Inflammatory macrophage treated with lipopolysaccharide for 4 hours (primary cell): ENCODE measurements around the gene GALNT18.

ENCODE experiments used
- DNase-seq: peaks from one replicate; pipeline ENCODE4 v3.0.0-alpha.2; 2020

The GALNT18 gene

GRCh38 chr11:11563200-11563975 lies 58.4 kb downstream of the GALNT18 start:
- DNase-seq, result no peak

GRCh38 chr11:11561991-11562390 lies 59.8 kb downstream of the GALNT18 start:
- no peak for DNase-seq

GRCh38 chr11:11558826-11559225 lies 63.0 kb downstream of the GALNT18 start:
- no peak for DNase-seq

- DNase-seq, result no peak
These were observed 63.4 kb downstream of the GALNT18 start for GRCh38 chr11:11558396-11558795.

- no peak for DNase-seq
These were observed 66.6 kb downstream of the GALNT18 start for GRCh38 chr11:11555208-11555607.

- peak; percentile 42 for DNase-seq
These were observed 68.2 kb downstream of the GALNT18 start for GRCh38 chr11:11553573-11553972.

GRCh38 chr11:11552529-11553087 lies 69.2 kb downstream of the GALNT18 start:
- DNase-seq, result no peak

GRCh38 chr11:11550534-11550933 lies 71.3 kb downstream of the GALNT18 start:
- no peak for DNase-seq

GRCh38 chr11:11545285-11546275 lies 76.2 kb downstream of the GALNT18 start:
- no peak for DNase-seq

GRCh38 chr11:11543656-11544055 lies 78.1 kb downstream of the GALNT18 start:
- DNase-seq, result no peak

GRCh38 chr11:11540157-11540556 lies 81.6 kb downstream of the GALNT18 start:
- no peak for DNase-seq

- DNase-seq, result no peak
These were observed 83.4 kb downstream of the GALNT18 start for GRCh38 chr11:11538277-11538960.

GRCh38 chr11:11537871-11538270 lies 83.9 kb downstream of the GALNT18 start:
- no peak for DNase-seq

- DNase-seq, result no peak
These were observed 84.4 kb downstream of the GALNT18 start for GRCh38 chr11:11537372-11537771.

- no peak for DNase-seq
These were observed 85.2 kb downstream of the GALNT18 start for GRCh38 chr11:11536650-11537049.

- DNase-seq, result no peak
These were observed 86.2 kb downstream of the GALNT18 start for GRCh38 chr11:11535611-11536010.

- DNase-seq, result no peak
These were observed 86.8 kb downstream of the GALNT18 start for GRCh38 chr11:11534981-11535380.

- no peak for DNase-seq
These were observed 88.1 kb downstream of the GALNT18 start for GRCh38 chr11:11533751-11534150.

GRCh38 chr11:11533057-11533456 lies 88.7 kb downstream of the GALNT18 start:
- DNase-seq, result no peak

GRCh38 chr11:11532574-11532973 lies 89.2 kb downstream of the GALNT18 start:
- DNase-seq, result no peak

GRCh38 chr11:11531131-11531908 lies 90.5 kb downstream of the GALNT18 start:
- no peak for DNase-seq

- DNase-seq, result no peak
These were observed 92.8 kb downstream of the GALNT18 start for GRCh38 chr11:11528986-11529385.
